Esophagus muscularis mucosa (tissue), 4 donors: ENCODE measurements around the gene CDH5.

Source experiments
- EP300 ChIP-seq: sonication (generic); formaldehyde crosslinking; IDR thresholded peaks from one replicate; pipeline ENCODE4 v1.6.1; 2017; ENCODE audit warnings: antibody characterized with exemption
- POLR2A ChIP-seq: fragments of 450-650 bp; IDR thresholded peaks from one replicate; pipeline ENCODE4 v1.6.1; 2017; ENCODE audit warnings: antibody characterized with exemption, moderate library complexity, mild to moderate bottlenecking, low read depth
- POLR2AphosphoS5 ChIP-seq, 2 donors: sonication (generic); formaldehyde crosslinking; IDR thresholded peaks; one replicate each; pipeline ENCODE4 v1.6.1; 2017; ENCODE audit warnings: antibody characterized with exemption in 2 of 2
- TF ChIP-seq, protein P1 (sequence below), 3 experiments: fragments of 200-600 bp in 2 of 3; fragments of 450-650 bp in 1 of 3; sonication (generic) in 2 of 3; IDR thresholded peaks; one replicate each; pipeline ENCODE4 v1.5.1; 2017 to 2019; ENCODE audit warnings: antibody characterized with exemption in 3 of 3, mild to moderate bottlenecking in 2 of 3, moderate library complexity in 1 of 3

DNA sequence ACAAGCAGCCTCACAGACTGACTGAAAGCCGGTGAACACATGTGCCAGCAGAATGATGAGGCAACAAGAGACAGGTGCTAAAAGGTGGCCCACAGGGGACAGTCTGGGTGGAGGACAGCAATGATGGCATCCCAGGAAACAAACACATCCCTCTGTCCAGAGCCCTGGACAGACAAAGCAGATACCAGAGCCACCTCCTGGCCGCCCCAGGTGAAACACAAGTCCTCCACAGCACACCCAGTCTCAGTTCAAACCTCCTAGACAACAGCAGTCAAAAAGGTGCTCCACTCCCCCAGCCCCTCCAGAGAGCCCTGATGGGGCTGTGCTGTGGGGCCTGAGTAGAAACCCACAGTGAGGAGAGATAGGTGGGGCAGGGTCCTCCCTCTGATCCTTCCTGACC lies 20.3 kb upstream of the CDH5 start:
- TF ChIP-seq POLR2A (no peak), EP300 (no peak), POLR2AphosphoS5 (IDR thresholded peaks at IDR 0.05) (no peak)
- TF ChIP-seq, protein P1, sequence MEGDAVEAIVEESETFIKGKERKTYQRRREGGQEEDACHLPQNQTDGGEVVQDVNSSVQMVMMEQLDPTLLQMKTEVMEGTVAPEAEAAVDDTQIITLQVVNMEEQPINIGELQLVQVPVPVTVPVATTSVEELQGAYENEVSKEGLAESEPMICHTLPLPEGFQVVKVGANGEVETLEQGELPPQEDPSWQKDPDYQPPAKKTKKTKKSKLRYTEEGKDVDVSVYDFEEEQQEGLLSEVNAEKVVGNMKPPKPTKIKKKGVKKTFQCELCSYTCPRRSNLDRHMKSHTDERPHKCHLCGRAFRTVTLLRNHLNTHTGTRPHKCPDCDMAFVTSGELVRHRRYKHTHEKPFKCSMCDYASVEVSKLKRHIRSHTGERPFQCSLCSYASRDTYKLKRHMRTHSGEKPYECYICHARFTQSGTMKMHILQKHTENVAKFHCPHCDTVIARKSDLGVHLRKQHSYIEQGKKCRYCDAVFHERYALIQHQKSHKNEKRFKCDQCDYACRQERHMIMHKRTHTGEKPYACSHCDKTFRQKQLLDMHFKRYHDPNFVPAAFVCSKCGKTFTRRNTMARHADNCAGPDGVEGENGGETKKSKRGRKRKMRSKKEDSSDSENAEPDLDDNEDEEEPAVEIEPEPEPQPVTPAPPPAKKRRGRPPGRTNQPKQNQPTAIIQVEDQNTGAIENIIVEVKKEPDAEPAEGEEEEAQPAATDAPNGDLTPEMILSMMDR (IDR thresholded peaks at IDR 0.05) = no peak
